ENCODE results near the gene FANCD2.
"Not testable (repeated sequence)": the region's sequence is repeated elsewhere in the genome, so short reads cannot be mapped to it uniquely, and the experiment has no call there.

GRCh38 chr3:10053054-10053453 is 26.8 kb downstream of the FANCD2 start:
- TF ChIP-seq CTCF, EP300, POLR2AphosphoS5 (IDR thresholded peaks at IDR 0.05): not testable (repeated sequence)

Measured in suprapubic skin (tissue), 4 donors.